HUES64 (cell line): ENCODE data around the gene ANTXR1.

Experiments used
- H3K27ac ChIP-seq: 2 replicates; pipeline ENCODE4 v1.7.0; 2013; ENCODE audit warnings: low read depth, low read length, inconsistent platforms
- H3K27me3 ChIP-seq: 2 replicates; pipeline ENCODE4 v1.6.1; 2013; ENCODE audit warnings: mild to moderate bottlenecking, low read length; ENCODE audit not compliant: insufficient read depth
- H3K36me3 ChIP-seq: 2 replicates; pipeline ENCODE4 v1.6.1; 2013; ENCODE audit warnings: mild to moderate bottlenecking, low read length; ENCODE audit not compliant: insufficient read depth
- H3K4me1 ChIP-seq: 2 replicates; pipeline ENCODE4 v1.6.1; 2013; ENCODE audit warnings: mild to moderate bottlenecking, low read length, moderate library complexity; ENCODE audit not compliant: insufficient read depth
- H3K4me3 ChIP-seq: 2 replicates; pipeline ENCODE4 v1.5.1; 2013; ENCODE audit warnings: mild to moderate bottlenecking, low read length, moderate library complexity
- H3K9ac ChIP-seq: 2 replicates; pipeline ENCODE4 v1.6.1; 2013; ENCODE audit warnings: mild to moderate bottlenecking, low read depth, low read length
- H3K9me3 ChIP-seq: 2 replicates; pipeline ENCODE4 v1.6.1; 2013; ENCODE audit warnings: low read depth, low read length; ENCODE audit not compliant: insufficient read depth
- WGBS: fragments of 150-250, 120-280 bp; methylation state at CpG from one replicate; pipeline ENCODE4 v1.1.7; 2013; ENCODE audit warnings: missing lambda C conversion rate; 5-methylcytosine and 5-hydroxymethylcytosine counted together

ANTXR1 gene

DNA sequence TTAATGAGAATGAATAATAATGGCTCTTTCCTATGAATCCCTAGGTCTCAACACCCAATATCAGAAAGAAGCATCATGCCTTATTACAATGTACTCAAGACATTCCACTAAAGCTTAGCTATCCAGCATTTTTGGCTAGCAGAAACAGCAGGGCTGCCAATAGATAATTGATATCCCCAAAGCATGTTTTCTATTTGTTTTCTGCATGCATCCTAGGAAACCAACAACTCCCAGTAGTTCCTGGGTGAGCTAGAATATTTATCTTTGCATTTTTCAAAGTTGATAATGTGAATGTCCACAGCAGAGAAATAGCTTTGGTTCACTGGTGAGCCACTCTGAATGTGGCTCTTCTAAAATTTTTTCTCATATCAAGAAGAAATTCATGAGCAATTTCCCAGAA lies 5.8 kb upstream of the ANTXR1 start:
- no peaks in the 10 kb centered on the region for H3K9me3 ChIP-seq
- no peaks in the 10 kb centered on the region for H3K36me3 ChIP-seq
- no peak overlapping the region for H3K27ac ChIP-seq
- no peak overlapping the region for H3K4me3 ChIP-seq
- no peak overlapping the region for H3K9ac ChIP-seq
- peaks cover 16% of the 10 kb centered on the region; the same call in 1 of the 2 replicates for H3K27me3 ChIP-seq
- H3K4me1 ChIP-seq: no peaks in the 10 kb centered on the region; the same call in 1 of the 2 replicates

- Histone ChIP-seq H3K4me3 (no peak overlapping the region), H3K9ac (no peak overlapping the region), H3K36me3 (no peaks in the 10 kb centered on the region), H3K9me3 (no peaks in the 10 kb centered on the region), H3K27ac (no peak overlapping the region), H3K27me3 (peaks cover 21% of the 10 kb centered on the region; the same call in 1 of the 2 replicates), H3K4me1 (peaks cover 2% of the 10 kb centered on the region; the same call in 1 of the 2 replicates)
These were observed 5.4 kb upstream of the ANTXR1 start for GRCh38 chr2:69007603-69008002.

DNA sequence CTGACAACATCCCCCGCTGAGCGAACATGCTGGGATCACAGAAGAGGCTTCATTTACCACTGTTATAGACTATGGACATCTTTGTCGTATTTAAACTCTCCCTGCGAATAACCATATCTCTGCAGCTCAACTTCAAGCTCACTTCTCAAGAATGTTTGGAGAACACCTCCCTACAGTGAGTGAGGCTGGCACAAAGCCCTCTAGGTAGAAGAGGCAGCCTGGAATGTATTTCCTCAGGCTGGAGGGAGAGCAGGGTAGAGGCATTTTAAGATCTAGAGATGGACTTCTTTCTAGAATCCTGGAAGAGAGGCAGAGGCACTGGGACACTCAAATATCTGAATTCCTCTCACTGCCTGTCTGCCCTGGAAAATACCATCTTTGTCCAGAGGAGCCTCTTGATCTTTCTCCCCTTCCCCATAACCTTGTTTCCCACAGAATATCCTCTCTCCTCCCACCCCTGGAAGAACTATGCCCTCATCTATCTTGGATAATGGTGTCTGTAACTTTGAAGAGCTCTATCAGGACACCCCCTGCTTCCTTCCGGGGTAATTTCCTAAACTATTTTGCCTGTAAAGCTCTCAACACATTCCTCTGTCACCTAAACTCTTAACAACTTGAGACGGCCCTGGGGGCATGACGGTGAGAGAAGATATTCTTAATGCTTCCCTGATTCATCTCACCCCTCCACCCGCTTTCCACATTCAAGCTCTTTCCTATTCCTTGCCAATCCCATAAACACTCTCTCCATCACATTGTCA lies 2.4 kb upstream of the ANTXR1 start:
- H3K36me3 ChIP-seq: no peaks in the 10 kb centered on the region
- no peak overlapping the region for H3K27ac ChIP-seq
- H3K9me3 ChIP-seq: no peaks in the 10 kb centered on the region
- peaks cover 19% of the 10 kb centered on the region for H3K4me1 ChIP-seq
- WGBS: 68% methylated on average over 8 of the region's 8 CpGs
- H3K27me3 ChIP-seq: peaks cover 22% of the 10 kb centered on the region; the same call in 1 of the 2 replicates
- H3K9ac ChIP-seq: no peak overlapping the region
- H3K4me3 ChIP-seq: no peak overlapping the region

- Histone ChIP-seq H3K27me3 (peaks cover 22% of the 10 kb centered on the region; the same call in 1 of the 2 replicates), H3K4me1 (peaks cover 19% of the 10 kb centered on the region), H3K27ac (no peak overlapping the region), H3K4me3 (no peak overlapping the region), H3K9ac (no peak overlapping the region), H3K9me3 (no peaks in the 10 kb centered on the region), H3K36me3 (no peaks in the 10 kb centered on the region)
- 71% methylated on average over 4 of the region's 4 CpGs for WGBS
These were observed 1.3 kb upstream of the ANTXR1 start for GRCh38 chr2:69011611-69012157.

DNA sequence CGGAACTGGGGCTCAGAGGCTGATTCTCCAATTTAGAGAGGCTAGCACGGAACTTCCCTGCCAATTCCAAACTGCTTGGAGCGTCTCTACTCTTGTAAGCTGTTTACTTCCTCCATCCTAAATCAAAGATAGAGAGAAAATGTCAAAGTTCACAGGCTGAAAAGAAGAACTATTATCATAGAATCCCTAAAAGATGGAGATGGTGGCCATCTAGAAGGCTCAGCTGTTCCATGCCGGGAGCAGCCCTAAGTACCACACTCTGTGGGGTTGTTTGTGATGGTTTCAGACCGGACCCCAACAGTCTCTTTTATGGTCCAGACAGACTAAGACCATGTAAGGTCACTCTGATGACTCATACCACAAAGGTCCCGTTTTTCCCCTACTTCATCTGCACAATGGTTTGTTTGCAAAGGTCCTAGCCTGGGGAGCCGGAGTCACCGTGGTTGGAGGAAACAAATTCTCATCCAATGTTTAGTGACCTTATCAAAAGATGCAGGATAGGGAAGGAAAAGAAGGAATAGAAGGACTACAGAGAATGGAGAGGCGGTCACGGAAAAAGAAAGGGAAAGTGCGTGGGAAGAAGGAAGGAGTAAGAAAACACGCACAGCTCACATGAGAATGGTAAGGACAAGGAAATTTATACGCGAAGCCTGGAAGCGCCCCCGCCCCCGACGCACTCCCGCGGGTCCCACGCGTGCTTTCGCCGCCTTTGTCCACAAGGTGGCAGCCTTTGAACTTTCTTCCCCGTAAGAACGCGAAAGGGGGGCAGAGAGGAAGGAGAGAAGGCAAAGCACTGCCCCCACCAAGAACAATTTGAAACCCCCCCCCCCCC lies 453 bp upstream of the ANTXR1 start:
- no peak overlapping the region; the same call in 1 of the 2 replicates for H3K27ac ChIP-seq
- H3K4me3 ChIP-seq: peak overlapping the region; percentile 97
- H3K4me1 ChIP-seq: peaks cover 19% of the 10 kb centered on the region
- H3K9ac ChIP-seq: 0 out of 2 replicates have a peak overlapping the region, but pooled peaks have one; percentile 83
- no peaks in the 10 kb centered on the region for H3K9me3 ChIP-seq
- H3K36me3 ChIP-seq: no peaks in the 10 kb centered on the region
- H3K27me3 ChIP-seq: peaks cover 22% of the 10 kb centered on the region; the same call in 1 of the 2 replicates
- WGBS: 25% methylated on average over 24 of the region's 27 CpGs

- peak overlapping the region; percentile 83 for H3K9ac ChIP-seq
- WGBS: 2% methylated on average over 20 of the region's 20 CpGs
- H3K27ac ChIP-seq: peak overlapping the region; percentile 38; the same call in 1 of the 2 replicates
- no peaks in the 10 kb centered on the region for H3K9me3 ChIP-seq
- peaks cover 19% of the 10 kb centered on the region for H3K4me1 ChIP-seq
- peaks cover 22% of the 10 kb centered on the region; the same call in 1 of the 2 replicates for H3K27me3 ChIP-seq
- no peaks in the 10 kb centered on the region for H3K36me3 ChIP-seq
- peak overlapping the region; percentile 97 for H3K4me3 ChIP-seq
These were observed 1.2 kb downstream of the ANTXR1 start for GRCh38 chr2:69013840-69014821.

GRCh38 chr2:69017080-69017479 lies 4.1 kb downstream of the ANTXR1 start:
- Histone ChIP-seq H3K27me3 (peaks cover 7% of the 10 kb centered on the region; the same call in 1 of the 2 replicates), H3K4me1 (peaks cover 19% of the 10 kb centered on the region), H3K36me3 (no peaks in the 10 kb centered on the region), H3K4me3 (no peak overlapping the region), H3K9ac (no peak overlapping the region), H3K27ac (no peak overlapping the region), H3K9me3 (no peaks in the 10 kb centered on the region)
- 91% methylated on average over 5 of the region's 5 CpGs for WGBS

DNA sequence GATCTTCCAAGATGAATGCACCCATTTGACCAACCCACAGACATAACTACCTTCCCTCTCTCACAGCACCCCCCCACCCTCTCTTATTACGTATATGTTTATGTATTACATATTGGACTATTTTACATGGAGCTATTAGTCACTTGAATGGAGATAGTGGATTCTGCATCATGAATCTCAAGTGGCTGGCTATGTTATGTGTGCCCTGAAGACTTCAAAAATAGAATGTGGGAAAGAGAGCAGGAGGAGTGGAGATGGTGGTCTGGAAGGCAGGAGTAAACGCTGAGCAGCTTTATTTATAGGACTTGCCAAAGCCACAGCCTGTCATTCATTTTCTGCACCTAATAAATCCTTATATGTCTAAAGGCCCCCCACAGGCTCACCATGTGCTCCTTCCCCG lies 4.9 kb downstream of the ANTXR1 start:
- no peak overlapping the region for H3K27ac ChIP-seq
- no peak overlapping the region for H3K9ac ChIP-seq
- no peaks in the 10 kb centered on the region for H3K9me3 ChIP-seq
- H3K27me3 ChIP-seq: no peaks in the 10 kb centered on the region
- no peaks in the 10 kb centered on the region for H3K36me3 ChIP-seq
- no peak overlapping the region for H3K4me3 ChIP-seq
- WGBS: 100% methylated on average over 2 of the region's 3 CpGs
- H3K4me1 ChIP-seq: peaks cover 15% of the 10 kb centered on the region

- H3K9ac ChIP-seq: no peak overlapping the region
- no peaks in the 10 kb centered on the region for H3K9me3 ChIP-seq
- H3K27me3 ChIP-seq: no peaks in the 10 kb centered on the region
- no peak overlapping the region for H3K4me3 ChIP-seq
- no peaks in the 10 kb centered on the region for H3K36me3 ChIP-seq
- H3K4me1 ChIP-seq: peaks cover 15% of the 10 kb centered on the region
- H3K27ac ChIP-seq: no peak overlapping the region
- 89% methylated on average over 4 of the region's 4 CpGs for WGBS
These were observed 5.7 kb downstream of the ANTXR1 start for GRCh38 chr2:69018678-69019095.
